Activated CD4-positive, alpha-beta T cell treated with anti-CD3 and anti-CD28 coated beads, Interleukin-2, amount 50 U/mL, for 16 hours (primary cell): Measurements from ENCODE around the gene USP28.
"Not testable (repeated sequence)": the region's sequence is repeated elsewhere in the genome, so short reads cannot be mapped to it uniquely, and the experiment has no call there.

Source experiments
- DNase-seq: peaks from one replicate; pipeline ENCODE4 v3.0.0-alpha.2; 2020

Gene USP28

DNA sequence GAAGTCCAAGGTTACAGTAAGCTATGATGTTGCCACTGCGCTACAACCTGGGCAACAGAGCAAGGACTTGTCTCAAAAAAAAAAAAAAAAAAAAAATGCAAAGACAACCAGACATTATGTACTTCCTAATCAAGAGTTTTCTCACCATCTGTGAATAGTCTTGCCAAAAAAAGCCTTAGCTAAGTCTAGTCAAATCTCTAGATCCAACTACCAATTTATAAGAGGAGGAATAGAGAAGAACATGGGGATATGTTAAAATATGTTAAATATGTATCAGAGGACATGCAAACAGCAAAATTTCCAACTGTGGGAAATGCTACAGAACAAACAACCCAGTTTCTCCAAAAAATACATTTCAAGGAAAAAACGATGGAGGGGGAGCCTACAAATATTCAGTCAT lies 45.6 kb downstream of the USP28 start:
- no peak for DNase-seq

DNA sequence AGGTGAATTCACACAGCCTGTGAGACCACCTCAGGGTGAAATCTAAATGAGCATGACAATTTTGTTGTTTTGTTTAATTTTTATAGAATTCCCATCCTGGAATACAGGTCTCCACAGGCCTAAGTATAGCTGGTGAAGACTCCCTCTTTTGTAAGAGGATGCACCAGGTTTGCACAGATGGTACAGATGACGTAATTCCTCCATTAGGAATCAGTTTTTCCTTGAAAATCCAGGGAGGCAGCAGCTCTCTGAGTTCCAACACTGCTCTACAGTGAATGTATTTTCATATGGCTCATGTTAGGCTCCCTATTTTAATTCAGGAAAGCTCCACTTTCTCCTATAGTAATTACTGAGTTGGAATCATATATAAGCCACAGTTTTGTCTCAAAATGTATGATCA lies 47.2 kb downstream of the USP28 start:
- DNase-seq: no peak

DNA sequence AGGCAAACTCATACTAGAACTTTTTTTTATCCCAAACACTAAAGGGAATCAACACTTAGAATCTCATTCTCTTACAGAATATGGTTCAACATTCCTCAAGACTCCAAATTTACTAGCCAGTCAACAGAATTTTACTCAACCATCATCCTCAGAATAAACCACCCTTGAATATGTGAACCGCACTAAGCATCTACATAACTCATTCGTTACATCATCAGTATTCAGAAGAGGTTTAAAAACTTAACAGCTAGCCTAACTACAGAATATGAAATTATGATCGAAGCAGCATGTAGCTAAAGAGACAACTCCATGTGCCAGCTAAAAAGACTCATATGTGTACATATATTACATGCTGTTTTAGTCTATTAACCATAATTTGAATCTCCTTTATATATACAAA lies 47.9 kb downstream of the USP28 start:
- DNase-seq: no peak

DNA sequence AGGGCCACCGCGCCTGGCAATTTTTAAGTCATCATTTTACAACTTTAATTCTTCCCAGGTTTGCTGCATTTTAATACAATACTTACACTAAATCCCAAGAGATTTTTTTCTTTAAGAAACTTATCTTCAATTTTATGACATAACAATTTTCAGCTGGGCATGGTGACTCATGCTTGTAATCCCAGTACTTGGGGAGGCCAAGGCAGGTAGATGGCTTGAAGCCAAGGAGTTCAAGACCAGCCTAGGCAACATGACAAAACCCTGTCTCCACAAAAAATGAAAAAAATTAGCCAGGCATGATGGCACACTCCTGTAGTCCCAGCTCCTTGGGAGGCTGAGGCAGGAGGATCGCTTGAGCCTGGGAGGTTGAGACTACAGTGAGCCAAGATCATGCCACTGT lies 56.9 kb downstream of the USP28 start:
- no peak for DNase-seq

DNA sequence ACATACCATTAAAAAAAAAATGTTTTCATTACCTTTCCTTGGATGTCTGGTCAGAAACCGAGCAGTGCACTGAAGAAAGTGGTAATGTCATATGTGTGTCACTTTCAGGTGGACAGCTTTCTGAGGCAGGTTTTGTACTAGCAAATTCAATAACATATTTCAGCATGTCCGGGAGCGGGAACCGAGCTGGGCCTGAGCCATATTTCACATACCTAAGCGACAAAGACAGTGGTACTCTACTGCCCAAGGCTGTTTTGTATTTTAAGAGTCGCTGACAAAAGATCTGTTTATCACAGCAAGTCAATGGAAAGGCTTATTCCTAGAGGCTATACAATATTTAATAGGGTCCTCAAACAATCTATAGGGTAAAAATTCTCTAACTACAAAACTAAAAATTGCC lies 57.7 kb downstream of the USP28 start:
- DNase-seq: no peak

DNA sequence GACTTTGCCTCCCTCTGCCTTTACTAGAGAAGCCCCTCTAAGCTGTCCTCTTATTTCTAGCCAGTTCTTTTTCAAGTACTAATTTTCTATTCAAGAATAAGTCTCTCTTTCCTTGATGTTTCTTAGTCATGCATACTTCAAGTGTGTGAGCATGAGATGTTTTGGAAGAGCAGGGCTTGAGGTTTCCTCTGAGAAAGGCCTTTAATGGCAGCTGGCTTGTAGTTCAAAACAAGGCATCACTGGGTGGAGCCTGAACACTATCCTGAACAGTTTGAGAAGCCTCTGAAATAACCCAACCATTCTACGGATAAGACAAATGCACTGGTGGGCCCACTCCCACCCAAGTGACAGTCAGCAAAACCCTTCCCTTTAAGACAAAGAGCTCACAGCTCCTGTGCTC lies 58.2 kb downstream of the USP28 start:
- no peak for DNase-seq

DNA sequence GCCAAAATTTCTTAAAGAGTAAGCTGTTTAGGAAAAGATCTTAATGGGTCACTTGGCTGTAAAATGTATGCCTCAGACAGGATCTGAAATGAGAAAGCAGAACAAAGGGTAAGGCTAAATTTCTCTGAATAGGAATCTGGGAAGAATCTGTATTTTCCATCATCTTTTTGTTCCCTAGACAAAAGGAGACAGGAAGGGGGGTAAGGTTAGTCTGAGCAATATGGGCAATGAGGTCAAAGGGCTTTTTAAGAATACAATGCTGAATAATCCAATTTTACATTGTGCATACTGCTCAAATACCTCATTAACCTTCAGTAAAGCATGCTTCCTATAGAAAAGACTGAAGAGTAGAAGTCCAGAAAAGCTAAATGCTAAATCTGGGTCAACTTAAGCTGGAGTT lies 61.2 kb downstream of the USP28 start:
- no peak for DNase-seq

DNA sequence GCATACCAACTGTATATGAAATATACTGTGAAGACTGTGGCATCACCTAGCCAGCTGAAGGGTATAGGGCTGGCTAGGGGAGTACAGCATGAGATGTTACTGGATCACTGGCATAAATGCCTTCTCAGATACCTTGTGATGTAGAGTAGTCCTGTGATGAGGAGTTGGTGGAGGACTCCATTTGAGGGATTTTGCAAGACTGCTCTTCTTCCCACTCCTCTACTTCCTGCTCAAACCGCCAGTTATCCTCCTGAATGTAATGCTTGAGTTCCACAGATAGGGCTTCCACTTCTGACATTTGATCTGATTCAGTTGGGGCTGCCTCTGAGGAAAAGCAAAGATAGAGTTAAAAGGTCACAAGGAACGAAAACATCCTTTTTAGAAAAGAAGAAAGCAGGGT lies 66.4 kb downstream of the USP28 start:
- no peak for DNase-seq

DNA sequence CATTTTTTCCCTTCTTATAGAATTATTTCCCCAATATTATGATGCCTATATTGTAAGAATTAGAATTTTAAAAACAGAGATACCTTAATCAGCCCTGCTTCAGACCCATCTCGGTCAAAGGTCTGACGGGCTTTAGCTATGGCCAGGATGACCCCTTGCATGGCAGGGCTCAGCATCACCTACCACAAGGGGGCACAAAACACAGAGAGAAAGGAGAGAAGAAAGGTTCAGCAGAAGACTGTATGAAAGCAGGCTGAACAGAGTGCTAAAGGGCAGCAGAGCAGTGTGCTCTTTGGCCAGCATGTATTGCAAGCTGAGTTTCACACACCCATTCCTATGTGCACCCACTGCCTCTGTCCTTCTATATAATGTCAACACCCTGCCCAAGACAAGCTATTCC lies 69.0 kb downstream of the USP28 start:
- peak; percentile 3 for DNase-seq

DNA sequence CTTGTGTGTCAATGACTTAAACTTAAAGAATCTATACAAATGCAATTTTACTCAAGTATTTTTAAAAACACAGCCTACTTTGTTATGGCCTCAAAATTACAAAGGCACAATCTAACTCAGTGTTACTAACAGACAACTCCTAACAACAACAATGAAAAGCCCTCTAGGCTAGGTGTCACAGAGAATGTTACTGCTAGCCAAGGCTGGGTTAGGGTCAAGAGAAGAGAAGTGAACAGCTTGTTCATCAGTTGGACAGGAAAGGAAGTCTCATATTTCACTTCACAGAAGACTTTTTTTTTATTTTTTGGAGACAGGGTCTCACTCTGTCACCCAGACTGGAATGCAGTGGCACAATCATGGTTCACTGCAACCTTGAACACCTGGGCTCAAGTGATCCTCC lies 69.7 kb downstream of the USP28 start:
- no peak for DNase-seq

DNA sequence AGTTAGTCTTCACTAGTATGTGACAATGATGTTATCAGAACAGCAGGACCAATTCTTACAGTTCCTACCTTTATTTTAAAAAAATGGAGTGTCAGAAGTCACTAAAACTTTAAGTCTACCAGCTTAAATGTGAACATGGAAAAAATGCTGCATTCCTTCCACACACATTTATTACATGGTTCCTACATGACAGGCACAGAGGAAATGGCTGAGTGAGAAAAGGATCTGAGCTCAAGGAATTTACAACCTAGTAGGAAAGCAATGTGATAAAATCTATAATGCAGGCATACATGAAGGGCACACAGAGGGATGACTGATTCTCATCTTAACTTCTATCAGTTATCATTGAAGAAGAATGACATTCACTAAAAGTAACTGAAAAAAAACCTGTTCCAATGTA lies 72.8 kb downstream of the USP28 start:
- DNase-seq: no peak

DNA sequence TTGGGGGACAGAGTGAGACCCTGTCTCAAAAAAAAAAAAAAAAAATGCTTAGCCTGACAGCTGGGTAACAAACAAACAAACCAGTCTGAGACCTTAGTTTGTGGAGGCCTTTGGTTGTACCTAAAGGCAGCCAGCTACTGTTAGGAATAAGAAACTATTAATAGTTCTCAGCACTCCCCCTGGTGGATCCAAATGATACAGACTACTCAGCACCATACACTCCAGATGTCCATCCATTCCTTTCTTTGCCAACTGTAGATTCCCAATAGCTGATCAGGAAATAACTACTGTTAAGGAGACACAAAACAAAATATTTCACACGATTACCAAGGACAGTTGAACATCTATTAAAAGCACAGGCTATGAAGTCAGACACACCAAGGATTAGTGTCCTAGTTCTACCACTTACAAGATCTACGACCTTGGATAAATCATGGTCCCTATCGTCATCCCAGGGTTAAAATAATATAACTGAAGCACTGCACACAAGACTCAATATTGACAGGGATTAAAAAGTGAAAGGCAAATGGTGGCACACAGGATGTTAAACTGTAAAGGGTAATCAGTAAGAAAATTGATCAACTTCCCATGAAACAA lies 78.6 kb downstream of the USP28 start:
- DNase-seq: peak; percentile 39

DNA sequence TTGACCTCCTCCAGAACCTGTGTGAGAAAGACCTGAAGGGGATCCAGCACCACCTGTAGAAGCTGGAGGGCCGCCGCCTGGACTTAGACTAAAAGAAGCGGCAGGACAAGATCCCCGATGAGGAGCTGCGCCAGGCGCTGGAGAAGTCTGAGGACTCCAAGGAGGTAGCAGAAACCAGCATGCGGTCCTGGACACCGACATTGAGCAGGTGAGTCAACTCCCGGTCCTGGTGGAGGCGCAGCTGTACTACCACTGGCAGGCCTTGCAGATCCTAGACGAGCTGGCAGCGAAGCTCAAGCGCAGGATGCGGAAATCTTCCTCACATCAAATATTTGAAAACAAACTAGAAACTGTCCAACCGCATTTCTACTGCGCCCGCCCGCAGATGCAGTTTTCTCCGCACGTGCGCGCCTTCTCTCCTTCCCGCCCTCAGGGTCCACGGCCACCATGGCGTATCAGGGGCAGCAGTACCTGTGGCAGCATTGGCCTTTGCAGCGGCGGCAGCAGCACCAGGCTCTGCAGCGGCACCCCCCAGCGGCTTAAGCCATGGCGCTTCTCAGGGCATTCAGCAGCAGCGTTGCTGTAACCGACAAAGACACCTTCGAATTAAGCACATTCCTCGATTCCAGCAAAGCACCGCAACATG lies 85.6 kb downstream of the USP28 start:
- DNase-seq: no peak

DNA sequence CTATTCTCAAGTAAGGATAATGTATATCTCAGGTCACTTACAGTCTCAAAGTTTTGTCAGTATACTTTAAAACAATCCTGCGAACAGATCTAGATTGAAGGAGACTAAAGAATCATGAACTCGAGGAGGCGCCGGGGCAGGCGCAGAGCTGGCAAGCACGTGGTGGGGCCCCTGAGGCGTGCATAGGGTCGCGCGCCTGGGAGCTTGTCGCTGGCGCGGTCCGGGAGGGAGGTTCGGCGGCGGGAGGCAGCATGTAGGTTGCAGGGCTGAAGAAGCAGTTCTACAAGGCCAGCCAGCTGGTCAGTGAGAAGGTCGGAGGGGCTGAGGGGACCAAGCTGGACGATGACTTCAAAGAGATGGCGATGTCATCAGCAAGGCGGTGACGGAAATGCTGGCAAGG lies 86.4 kb downstream of the USP28 start:
- DNase-seq: not testable (repeated sequence)

DNA sequence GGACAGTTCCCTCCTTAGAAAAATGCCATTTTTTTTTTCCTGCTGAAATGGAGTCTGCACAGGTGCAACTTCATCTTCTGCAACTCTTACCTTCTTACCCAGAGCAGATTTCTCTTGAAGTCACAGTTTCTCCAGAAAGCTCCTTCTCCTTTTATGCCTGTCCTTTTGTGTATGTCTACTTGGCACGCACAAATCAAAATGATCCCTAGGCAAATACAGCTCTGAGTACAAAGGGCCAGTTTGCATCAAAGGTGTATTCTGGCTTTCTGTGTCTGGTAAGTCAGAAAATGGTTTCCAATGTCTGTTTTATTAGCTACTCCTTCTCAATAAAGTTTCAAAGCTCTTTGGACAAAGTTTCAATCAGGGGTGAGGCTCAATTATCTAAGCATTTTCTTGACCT lies 93.2 kb downstream of the USP28 start:
- no peak for DNase-seq

DNA sequence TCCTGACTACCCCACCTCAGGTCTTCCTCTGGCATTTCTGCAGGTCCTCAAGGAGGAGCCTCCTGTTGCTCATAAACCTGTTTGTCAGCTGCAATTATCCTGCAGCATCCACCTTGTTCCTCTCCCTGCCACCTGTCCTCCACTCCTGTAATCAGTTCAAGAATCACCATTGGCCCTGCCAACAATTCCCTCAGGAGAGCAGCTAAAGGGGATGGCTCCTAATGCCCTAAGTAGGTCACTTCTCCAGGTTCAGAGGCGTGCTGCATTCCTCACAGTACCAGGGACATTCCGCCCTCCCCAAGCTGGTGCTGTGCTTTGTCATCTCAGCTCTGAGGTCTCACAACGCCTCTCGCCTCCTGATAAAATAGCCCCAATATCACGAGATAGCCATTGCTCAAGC lies 93.7 kb downstream of the USP28 start:
- DNase-seq: no peak

DNA sequence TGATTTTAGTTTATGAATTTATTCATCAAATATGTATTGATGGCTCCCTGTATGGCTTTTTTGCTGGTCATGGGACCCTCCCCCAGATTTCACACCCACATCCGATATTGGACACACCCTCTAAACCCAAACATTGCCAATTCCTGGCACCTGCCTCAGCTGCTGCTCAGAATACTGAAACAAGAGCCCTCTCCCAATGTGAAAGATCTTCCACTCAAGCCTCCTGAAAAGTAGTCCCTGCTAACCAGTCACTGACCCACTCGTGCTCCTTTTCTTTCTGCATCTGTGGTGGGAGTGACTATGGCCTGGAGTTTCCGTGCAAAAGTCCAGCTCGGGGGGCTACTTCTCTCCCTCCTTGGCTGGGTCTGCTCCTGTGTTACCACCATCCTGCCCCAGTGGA lies 95.9 kb downstream of the USP28 start, which contains the start of gene CLDN25:
Gene CLDN25 (plus strand): TSS at position 301 of the 400 bp plus-strand sequence. CDS start 0 bp downstream, at position 301.
- DNase-seq: no peak

DNA sequence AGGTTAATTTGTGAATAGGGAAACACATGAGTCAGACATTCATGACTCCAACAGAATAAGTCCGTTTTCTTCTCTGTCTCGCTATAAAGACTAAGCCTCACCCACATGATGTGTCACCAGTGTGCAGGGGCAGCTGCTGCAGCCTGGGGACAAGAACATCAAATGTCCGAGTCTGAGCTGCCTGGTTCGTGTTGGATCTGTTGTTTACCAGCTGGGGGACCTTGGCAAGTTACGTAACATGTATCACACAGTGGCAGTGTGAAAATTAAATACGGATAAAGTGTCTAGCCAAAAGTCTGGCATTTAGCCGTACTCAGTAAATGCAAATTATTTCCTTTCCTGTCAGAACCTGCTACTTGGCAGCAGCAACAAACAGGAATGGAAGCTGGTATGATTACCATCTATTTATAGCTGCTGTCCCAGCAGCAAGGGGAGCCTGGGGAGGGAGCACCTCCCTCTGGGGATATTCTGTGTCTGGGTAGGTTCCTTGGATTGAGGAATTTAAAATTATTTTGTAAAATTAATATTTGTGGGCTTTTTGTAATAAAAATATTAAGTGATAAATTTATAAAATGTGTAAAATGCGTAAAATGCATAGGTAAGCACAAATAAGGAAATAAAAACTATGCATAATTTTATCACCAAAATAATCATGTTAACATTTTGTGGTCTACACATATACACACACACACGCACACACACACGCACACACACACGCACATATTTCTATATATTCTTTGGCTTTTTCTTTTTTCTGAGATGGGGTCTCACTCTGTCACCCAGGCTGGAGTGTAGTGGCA lies 97.1 kb downstream of the USP28 start:
- no peak for DNase-seq

DNA sequence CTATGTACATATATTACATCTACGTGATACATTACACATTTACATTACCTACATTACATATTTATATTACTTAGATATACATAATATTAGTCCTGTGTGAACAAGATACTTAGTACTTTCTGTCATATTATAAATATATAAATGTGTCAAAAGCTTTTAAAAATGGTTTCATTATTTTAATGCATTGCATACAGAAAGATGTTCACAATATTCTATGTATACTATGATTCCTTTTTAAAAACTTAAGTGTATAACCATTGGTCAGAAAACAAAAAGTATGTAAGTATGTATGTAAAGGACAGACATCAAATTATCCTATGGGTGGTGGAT lies 101.2 kb downstream of the USP28 start:
- DNase-seq: no peak

DNA sequence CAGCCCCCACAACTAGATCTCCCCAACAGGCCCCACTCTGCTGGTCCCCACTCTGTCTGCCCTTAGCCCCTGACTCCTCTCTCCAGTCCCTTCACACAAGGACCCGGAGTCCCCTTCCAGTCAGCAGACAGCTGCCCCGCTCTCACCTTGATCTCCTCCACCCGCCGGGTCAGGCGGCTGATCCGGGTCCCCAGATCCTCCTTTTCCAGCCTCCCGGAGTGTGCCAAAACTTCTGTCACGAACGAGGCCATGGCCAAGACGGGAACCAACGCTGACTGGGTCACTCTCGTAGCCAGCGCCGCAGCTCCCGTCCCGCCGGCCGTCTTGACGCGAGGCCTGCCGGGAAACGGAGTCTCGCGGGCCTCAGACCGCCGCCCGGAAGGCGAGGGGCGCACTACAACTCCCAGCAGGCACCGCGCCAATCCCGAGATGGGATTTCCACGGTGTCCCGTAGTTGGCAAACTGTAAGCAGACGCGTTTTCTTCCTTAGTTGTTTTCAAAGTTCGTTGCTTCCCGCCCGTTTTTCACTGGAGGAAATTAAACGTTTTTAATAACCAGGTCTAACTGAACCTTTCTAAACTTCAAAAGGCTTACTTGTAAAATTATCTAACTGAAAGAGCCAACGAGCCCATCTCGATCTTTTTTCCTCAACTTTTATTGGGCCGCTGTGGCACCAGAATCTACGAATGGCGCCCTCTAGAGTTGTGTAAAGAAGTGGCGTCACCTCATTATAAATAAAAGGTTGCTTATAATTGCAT lies 101.8 kb downstream of the USP28 start, which contains the start of gene ZW10:
Gene ZW10 (minus strand): TSS at position 277 of the 758 bp plus-strand sequence. CDS start 26 bp downstream, at position 251.
- DNase-seq: peak; percentile 95

DNA sequence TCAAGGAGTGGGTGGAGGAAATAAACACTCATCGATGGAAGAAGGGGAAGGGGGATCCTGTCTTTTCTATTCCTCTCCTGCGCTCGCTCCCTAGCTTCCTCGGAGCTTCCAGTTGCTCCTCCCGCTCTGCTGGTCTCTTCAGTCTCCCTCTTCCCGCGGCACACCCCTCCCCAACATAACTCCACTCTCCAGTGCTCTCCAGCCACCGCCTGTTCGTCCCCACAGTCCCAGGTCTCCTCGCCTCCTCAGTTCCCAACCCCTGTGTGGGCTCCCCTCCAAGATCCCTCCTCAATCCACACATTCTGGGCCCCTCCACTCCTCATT lies 102.3 kb downstream of the USP28 start:
- DNase-seq: no peak

DNA sequence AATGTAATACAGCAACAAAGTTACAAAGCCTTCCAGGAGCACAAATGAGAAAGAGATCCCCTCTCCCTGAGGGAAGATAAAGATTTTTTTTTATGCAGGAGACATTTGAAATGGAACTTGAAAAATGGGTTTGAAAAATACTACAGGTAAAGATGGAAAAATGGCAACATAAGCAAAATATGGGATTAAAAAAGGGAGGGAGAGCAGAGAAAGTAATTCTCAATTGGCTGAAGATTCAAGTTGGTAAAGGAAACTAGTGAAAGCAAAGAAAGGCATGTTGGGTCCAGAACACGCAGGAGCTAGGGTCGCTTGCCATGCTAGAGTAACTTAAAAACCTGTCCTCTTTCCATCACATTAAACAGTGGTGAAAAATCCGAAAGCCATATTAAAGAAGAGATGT lies 103.4 kb downstream of the USP28 start:
- DNase-seq: no peak

DNA sequence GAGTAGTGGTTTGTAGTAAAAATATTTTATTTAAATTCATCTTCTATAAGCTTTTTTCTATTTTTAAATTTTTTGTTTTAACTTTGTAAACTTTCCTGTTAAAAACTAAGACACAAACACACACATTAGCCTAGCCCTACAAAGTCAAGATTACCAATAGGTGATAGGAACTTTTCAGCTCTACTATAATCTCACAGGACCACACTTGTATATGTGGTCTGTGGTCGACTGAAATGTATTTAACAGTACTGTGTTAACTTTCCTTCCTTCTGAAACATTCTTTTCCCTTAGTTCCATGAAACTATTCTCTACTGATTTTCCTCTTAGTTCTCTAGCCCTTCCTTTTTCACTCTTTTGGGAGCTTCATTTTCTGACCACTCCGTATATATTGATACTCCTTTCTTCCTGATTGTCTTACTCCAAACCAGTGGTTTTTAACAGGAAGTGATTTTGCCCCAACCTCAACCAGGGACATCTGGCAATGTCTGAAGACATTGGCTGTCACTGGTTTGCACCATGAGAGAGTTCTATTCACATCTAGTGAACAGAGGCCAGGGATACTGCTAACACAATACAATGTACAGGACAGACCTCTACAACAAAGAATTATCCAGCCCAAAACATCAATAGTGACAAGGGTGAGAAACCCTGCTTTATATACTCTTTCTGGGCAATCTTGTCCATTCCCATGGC lies 110.7 kb downstream of the USP28 start:
- DNase-seq: no peak
